ENCODE results near the gene INSL3.
"Not testable (repeated sequence)": the region's sequence is repeated elsewhere in the genome, so short reads cannot be mapped to it uniquely, and the experiment has no call there.

The INSL3 gene

DNA sequence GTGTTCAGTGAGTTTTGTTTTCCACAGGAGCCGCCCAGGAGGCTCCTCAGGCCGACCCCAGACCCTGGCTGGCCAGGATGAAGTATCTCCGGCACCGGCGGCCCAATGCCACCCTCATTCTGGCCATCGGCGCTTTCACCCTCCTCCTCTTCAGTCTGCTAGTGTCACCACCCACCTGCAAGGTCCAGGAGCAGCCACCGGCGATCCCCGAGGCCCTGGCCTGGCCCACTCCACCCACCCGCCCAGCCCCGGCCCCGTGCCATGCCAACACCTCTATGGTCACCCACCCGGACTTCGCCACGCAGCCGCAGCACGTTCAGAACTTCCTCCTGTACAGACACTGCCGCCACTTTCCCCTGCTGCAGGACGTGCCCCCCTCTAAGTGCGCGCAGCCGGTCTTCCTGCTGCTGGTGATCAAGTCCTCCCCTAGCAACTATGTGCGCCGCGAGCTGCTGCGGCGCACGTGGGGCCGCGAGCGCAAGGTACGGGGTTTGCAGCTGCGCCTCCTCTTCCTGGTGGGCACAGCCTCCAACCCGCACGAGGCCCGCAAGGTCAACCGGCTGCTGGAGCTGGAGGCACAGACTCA, 13.5 kb downstream of the INSL3 start:
- no peak for DNase-seq (ENCODE audit: low read depth, low spot score)
- POLR2A ChIA-PET = no interaction called here
- CTCF ChIA-PET = no interaction called here
- TF ChIP-seq, protein P1, sequence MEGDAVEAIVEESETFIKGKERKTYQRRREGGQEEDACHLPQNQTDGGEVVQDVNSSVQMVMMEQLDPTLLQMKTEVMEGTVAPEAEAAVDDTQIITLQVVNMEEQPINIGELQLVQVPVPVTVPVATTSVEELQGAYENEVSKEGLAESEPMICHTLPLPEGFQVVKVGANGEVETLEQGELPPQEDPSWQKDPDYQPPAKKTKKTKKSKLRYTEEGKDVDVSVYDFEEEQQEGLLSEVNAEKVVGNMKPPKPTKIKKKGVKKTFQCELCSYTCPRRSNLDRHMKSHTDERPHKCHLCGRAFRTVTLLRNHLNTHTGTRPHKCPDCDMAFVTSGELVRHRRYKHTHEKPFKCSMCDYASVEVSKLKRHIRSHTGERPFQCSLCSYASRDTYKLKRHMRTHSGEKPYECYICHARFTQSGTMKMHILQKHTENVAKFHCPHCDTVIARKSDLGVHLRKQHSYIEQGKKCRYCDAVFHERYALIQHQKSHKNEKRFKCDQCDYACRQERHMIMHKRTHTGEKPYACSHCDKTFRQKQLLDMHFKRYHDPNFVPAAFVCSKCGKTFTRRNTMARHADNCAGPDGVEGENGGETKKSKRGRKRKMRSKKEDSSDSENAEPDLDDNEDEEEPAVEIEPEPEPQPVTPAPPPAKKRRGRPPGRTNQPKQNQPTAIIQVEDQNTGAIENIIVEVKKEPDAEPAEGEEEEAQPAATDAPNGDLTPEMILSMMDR (IDR thresholded peaks at IDR 0.05; ENCODE audit: insufficient read depth, low read length, missing control alignments) = no peak
- no peak overlapping the region for H3K4me3 ChIP-seq (ENCODE audit: low read depth, low read length)

- H3K4me3 ChIP-seq (ENCODE audit: low read depth, low read length) = no peak overlapping the region
- CTCF ChIA-PET = no interaction called here
- DNase-seq (ENCODE audit: low read depth, low spot score) = no peak
- TF ChIP-seq, protein P1 (IDR thresholded peaks at IDR 0.05; ENCODE audit: insufficient read depth, low read length, missing control alignments) = no peak
- POLR2A ChIA-PET = no interaction called here
These were observed 14.4 kb downstream of the INSL3 start for GRCh38 chr19:17806945-17807344.

DNA sequence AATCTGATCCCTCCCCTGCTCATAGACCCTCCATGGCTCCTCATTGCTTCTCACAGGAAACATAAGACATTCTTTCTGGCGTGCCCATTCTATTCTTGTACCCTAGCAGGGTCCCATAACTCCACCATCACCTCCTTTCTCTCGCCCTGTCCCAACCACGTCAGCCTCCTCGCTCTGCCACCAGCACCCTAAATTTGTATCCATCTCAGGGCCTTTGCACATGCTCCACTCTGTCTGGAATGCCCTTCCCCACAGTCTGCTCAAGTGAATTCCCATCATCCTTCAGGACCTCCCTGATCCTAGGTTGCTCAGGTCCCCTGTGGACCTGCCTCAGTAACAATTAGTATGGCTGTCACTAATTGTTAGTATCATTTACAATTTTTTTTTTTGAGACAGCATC, 15.9 kb downstream of the INSL3 start:
- TF ChIP-seq, protein P1 (IDR thresholded peaks at IDR 0.05; ENCODE audit: insufficient read depth, low read length, missing control alignments) = no peak

GRCh38 chr19:17803264-17803896, 17.9 kb downstream of the INSL3 start:
- no peak for DNase-seq (ENCODE audit: low read depth, low spot score)
- TF ChIP-seq, protein P1 (IDR thresholded peaks at IDR 0.05; ENCODE audit: insufficient read depth, low read length, missing control alignments) = no peak
- CTCF ChIA-PET = interaction anchor here (0.8 kb wide), 1 partner anchor 19 kb away, joined by 3 read pairs; no protein-coding TSS in a partner anchor
- POLR2A ChIA-PET = interaction anchor here (0.7 kb wide), 1 partner anchor 433 kb away, joined by 3 read pairs; no protein-coding TSS in a partner anchor
- no peak overlapping the region for H3K4me3 ChIP-seq (ENCODE audit: low read depth, low read length)

More for the DNA sequence above, 15.9 kb downstream of the INSL3 start:
- no peak for DNase-seq (ENCODE audit: low read depth, low spot score)
- CTCF ChIA-PET = interaction anchor here (1.3 kb wide), 2 partner anchors 20 to 39 kb away, joined by 3 to 4 read pairs; no protein-coding TSS in a partner anchor
- no peak overlapping the region for H3K4me3 ChIP-seq (ENCODE audit: low read depth, low read length)
- POLR2A ChIA-PET = interaction anchor here (0.9 kb wide), 1 partner anchor 335 kb away, joined by 3 read pairs; no protein-coding TSS in a partner anchor

GRCh38 chr19:17802137-17802858, 19.0 kb downstream of the INSL3 start:
- ChIA-PET CTCF (interaction anchor here (0.8 to 1.2 kb wide), 2 partner anchors 17 to 18 kb away, joined by 3 to 5 read pairs; no protein-coding TSS in a partner anchor), POLR2A (no interaction called here)
- no peak for DNase-seq (ENCODE audit: low read depth, low spot score)
- TF ChIP-seq, protein P1 (IDR thresholded peaks at IDR 0.05; ENCODE audit: insufficient read depth, low read length, missing control alignments) = no peak
- H3K4me3 ChIP-seq (ENCODE audit: low read depth, low read length) = no peak overlapping the region

DNA sequence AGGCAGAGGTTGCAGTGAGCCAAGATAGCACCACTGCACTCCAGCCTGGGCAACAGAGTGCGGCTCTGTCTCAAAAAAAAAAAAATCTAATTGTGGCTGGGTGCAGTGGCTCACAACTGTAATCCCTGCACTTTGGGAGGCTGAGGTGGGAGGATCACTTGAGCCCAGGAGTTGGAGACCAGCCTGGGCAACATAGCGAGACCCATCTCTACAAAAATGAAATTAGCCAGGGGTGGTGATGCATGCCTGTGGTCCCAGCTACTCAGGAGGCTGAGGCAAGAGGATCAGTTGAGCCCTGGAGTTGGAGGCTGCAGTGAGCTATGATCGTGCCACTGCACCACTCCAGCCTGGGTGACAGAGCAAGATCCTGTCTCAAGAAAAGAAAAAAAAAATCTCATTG, 22.7 kb downstream of the INSL3 start:
- H3K4me3 ChIP-seq (ENCODE audit: low read depth, low read length); POLR2A ChIA-PET; DNase-seq (ENCODE audit: low read depth, low spot score): not testable (repeated sequence)
- CTCF ChIA-PET = interaction anchor here (0.7 to 1.7 kb wide), 2 partner anchors 14 to 42 kb away, joined by 3 to 5 read pairs; no protein-coding TSS in a partner anchor

All from AG04449 (cell line).